Astrocyte (in vitro differentiated cells and primary cell): ENCODE measurements around the gene EYS. TPM values are rescaled to one million over a fixed set of nuclear protein-coding genes. Genes with fewer than 3 reads are reported as not detected.

Experiments used
- DNase-seq: peaks from one replicate; pipeline ENCODE4 v3.0.0-alpha.2; 2010; ENCODE audit warnings: low read depth
- FAIRE-seq: peaks from 2 replicates; lab custom pipeline; 2011; peaks lifted over from hg19 to GRCh38; lab: Jason Lieb, UNC
- H2AFZ ChIP-seq: 2 replicates; pipeline ENCODE4 v1.6.0; 2012; ENCODE audit warnings: low read depth, low read length, inconsistent platforms
- H3K27ac ChIP-seq: 2 replicates; pipeline ENCODE4 v1.5.1; 2011; ENCODE audit warnings: low read depth, low read length, inconsistent platforms
- H3K27me3 ChIP-seq: 2 replicates; pipeline ENCODE4 v1.6.0; 2011; ENCODE audit warnings: low read length, inconsistent platforms; ENCODE audit not compliant: insufficient read depth
- H3K36me3 ChIP-seq: 2 replicates; pipeline ENCODE4 v1.5.1; 2011; ENCODE audit warnings: low read length, inconsistent platforms; ENCODE audit not compliant: insufficient read depth
- H3K4me1 ChIP-seq: 2 replicates; pipeline ENCODE4 v1.5.1; 2011; ENCODE audit warnings: low read length, inconsistent platforms; ENCODE audit not compliant: insufficient read depth
- H3K4me2 ChIP-seq: 2 replicates; pipeline ENCODE4 v1.6.0; 2012; ENCODE audit warnings: low read length, inconsistent platforms
- H3K4me3 ChIP-seq: 2 replicates; pipeline ENCODE4 v1.5.1; 2011; ENCODE audit warnings: low read depth, mild to moderate bottlenecking, low read length, inconsistent platforms; ENCODE audit not compliant: insufficient read depth
- H3K79me2 ChIP-seq: 2 replicates; pipeline ENCODE4 v1.6.0; 2012; ENCODE audit warnings: mild to moderate bottlenecking, low read length, inconsistent platforms; ENCODE audit not compliant: insufficient read depth
- H3K9ac ChIP-seq: 2 replicates; pipeline ENCODE4 v1.6.0; 2012; ENCODE audit warnings: mild to moderate bottlenecking, low read length, inconsistent platforms
- H3K9me3 ChIP-seq: 2 replicates; pipeline ENCODE4 v1.5.1; 2012; ENCODE audit warnings: low read depth, mild to moderate bottlenecking, low read length, inconsistent platforms; ENCODE audit not compliant: insufficient read depth
- H4K20me1 ChIP-seq: 2 replicates; pipeline ENCODE4 v1.6.0; 2012; ENCODE audit warnings: low read length, inconsistent platforms; ENCODE audit not compliant: insufficient read depth
- H3K27ac Mint-ChIP-seq: one replicate; pipeline ENCODE4 v1.8.0; 2021; ENCODE audit warnings: mild to moderate bottlenecking, mixed read lengths; ENCODE audit not compliant: unreplicated experiment
- H3K27me3 Mint-ChIP-seq: one replicate; pipeline ENCODE4 v1.8.0; 2021; ENCODE audit warnings: low read depth, mixed read lengths; ENCODE audit not compliant: unreplicated experiment
- H3K36me3 Mint-ChIP-seq: one replicate; pipeline ENCODE4 v1.8.0; 2021; ENCODE audit warnings: low read depth, mixed read lengths; ENCODE audit not compliant: unreplicated experiment
- H3K4me1 Mint-ChIP-seq: one replicate; pipeline ENCODE4 v1.8.0; 2021; ENCODE audit warnings: low read depth, mixed read lengths; ENCODE audit not compliant: unreplicated experiment
- H3K4me3 Mint-ChIP-seq: one replicate; pipeline ENCODE4 v1.8.0; 2021; ENCODE audit warnings: mild to moderate bottlenecking, moderate library complexity, mixed read lengths; ENCODE audit not compliant: unreplicated experiment
- H3K9me3 Mint-ChIP-seq: one replicate; pipeline ENCODE4 v1.8.0; 2021; ENCODE audit warnings: mild to moderate bottlenecking, mixed read lengths; ENCODE audit not compliant: unreplicated experiment
- EZH2 ChIP-seq: IDR thresholded peaks from 2 replicates; pipeline ENCODE4 v1.6.1; 2012; ENCODE audit warnings: mild to moderate bottlenecking, low read length, inconsistent platforms; ENCODE audit not compliant: insufficient read depth
- total RNA-seq: library from RNA; stranded (reverse); gene quantifications from 2 replicates; pipeline ENCODE4 v1.2.1, GENCODE V29; 2021
- TF ChIP-seq, protein P1 (sequence below): IDR thresholded peaks from 2 replicates; pipeline ENCODE4 v1.5.1; 2011; ENCODE audit warnings: low read depth, mild to moderate bottlenecking, inconsistent platforms, low read length, moderate library complexity; ENCODE audit not compliant: insufficient read depth

The EYS gene
- total RNA-seq, 1 donor from 2014 or later = 0.16 TPM

GRCh38 chr6:63774961-63775360 lies 1932.1 kb downstream of the EYS start:
- no peak overlapping the region for H3K9ac ChIP-seq
- no peaks in the 10 kb centered on the region for H3K27me3 Mint-ChIP-seq
- H4K20me1 ChIP-seq = no peaks in the 10 kb centered on the region
- no peak overlapping the region for H3K4me3 Mint-ChIP-seq
- TF ChIP-seq, protein P1, sequence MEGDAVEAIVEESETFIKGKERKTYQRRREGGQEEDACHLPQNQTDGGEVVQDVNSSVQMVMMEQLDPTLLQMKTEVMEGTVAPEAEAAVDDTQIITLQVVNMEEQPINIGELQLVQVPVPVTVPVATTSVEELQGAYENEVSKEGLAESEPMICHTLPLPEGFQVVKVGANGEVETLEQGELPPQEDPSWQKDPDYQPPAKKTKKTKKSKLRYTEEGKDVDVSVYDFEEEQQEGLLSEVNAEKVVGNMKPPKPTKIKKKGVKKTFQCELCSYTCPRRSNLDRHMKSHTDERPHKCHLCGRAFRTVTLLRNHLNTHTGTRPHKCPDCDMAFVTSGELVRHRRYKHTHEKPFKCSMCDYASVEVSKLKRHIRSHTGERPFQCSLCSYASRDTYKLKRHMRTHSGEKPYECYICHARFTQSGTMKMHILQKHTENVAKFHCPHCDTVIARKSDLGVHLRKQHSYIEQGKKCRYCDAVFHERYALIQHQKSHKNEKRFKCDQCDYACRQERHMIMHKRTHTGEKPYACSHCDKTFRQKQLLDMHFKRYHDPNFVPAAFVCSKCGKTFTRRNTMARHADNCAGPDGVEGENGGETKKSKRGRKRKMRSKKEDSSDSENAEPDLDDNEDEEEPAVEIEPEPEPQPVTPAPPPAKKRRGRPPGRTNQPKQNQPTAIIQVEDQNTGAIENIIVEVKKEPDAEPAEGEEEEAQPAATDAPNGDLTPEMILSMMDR = no peak
- no peak for TF ChIP-seq EZH2
- no peaks in the 10 kb centered on the region for H3K4me1 ChIP-seq
- peaks cover 3% of the 10 kb centered on the region for H3K4me1 Mint-ChIP-seq
- H3K4me2 ChIP-seq = no peak overlapping the region
- no peaks in the 10 kb centered on the region for H3K36me3 Mint-ChIP-seq
- H3K27me3 ChIP-seq = no peaks in the 10 kb centered on the region
- H3K4me3 ChIP-seq = no peak overlapping the region
- H3K9me3 Mint-ChIP-seq = no peaks in the 10 kb centered on the region
- DNase-seq (no peak), FAIRE-seq (no peak)
- H2AFZ ChIP-seq = no peak overlapping the region
- H3K9me3 ChIP-seq = no peaks in the 10 kb centered on the region
- no peaks in the 10 kb centered on the region for H3K36me3 ChIP-seq
- H3K79me2 ChIP-seq = no peaks in the 10 kb centered on the region
- no peak overlapping the region for H3K27ac ChIP-seq
- no peak overlapping the region for H3K27ac Mint-ChIP-seq

DNA sequence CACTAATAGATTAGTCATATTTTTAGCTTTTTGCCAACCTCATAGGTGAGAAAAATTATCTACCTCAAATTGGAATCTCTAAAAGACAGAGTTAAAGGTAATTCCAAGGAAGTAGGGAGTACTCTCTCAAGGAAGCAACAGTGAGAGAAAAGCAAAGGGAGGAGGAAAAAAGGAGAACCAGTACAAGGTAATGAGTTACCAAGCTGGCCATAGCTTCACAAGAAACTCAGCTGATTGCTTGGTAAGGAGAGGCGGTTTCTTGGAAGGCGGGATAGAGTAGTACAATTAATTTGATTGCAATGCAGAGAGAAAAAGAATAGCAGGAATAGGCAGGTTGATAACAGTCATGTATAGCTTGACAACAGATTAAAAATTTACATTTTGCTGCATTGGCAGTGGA lies 1933.8 kb downstream of the EYS start:
- Histone ChIP-seq H3K36me3 (no peaks in the 10 kb centered on the region), H4K20me1 (no peaks in the 10 kb centered on the region), H3K79me2 (no peaks in the 10 kb centered on the region), H3K9me3 (no peaks in the 10 kb centered on the region), H3K9ac (no peak overlapping the region), H3K27me3 (no peaks in the 10 kb centered on the region), H3K27ac (no peak overlapping the region), H3K4me2 (no peak overlapping the region), H3K4me1 (no peaks in the 10 kb centered on the region), H3K4me3 (no peak overlapping the region), H2AFZ (no peak overlapping the region)
- TF ChIP-seq, protein P1 = no peak
- no peak for TF ChIP-seq EZH2
- no peak overlapping the region for H3K27ac Mint-ChIP-seq
- DNase-seq = no peak
- H3K27me3 Mint-ChIP-seq = no peaks in the 10 kb centered on the region
- H3K4me1 Mint-ChIP-seq = peaks cover 3% of the 10 kb centered on the region
- H3K36me3 Mint-ChIP-seq = peaks cover under 1% of the 10 kb centered on the region
- H3K4me3 Mint-ChIP-seq = no peak overlapping the region
- H3K9me3 Mint-ChIP-seq = no peaks in the 10 kb centered on the region
- FAIRE-seq = no peak

GRCh38 chr6:63765828-63766227 lies 1941.2 kb downstream of the EYS start:
- Histone ChIP-seq H3K4me1 (no peaks in the 10 kb centered on the region), H3K9ac (no peak overlapping the region), H3K4me3 (no peak overlapping the region), H3K79me2 (no peaks in the 10 kb centered on the region), H2AFZ (no peak overlapping the region), H3K36me3 (no peaks in the 10 kb centered on the region), H3K27ac (no peak overlapping the region), H3K4me2 (no peak overlapping the region), H3K27me3 (no peaks in the 10 kb centered on the region), H4K20me1 (no peaks in the 10 kb centered on the region), H3K9me3 (peaks cover 2% of the 10 kb centered on the region)
- Mint-ChIP-seq H3K36me3 (peaks cover 3% of the 10 kb centered on the region), H3K9me3 (peaks cover 8% of the 10 kb centered on the region), H3K4me1 (no peaks in the 10 kb centered on the region), H3K27ac (no peak overlapping the region), H3K27me3 (no peaks in the 10 kb centered on the region), H3K4me3 (no peak overlapping the region)
- no peak for FAIRE-seq
- no peak for TF ChIP-seq EZH2
- TF ChIP-seq, protein P1 = no peak
- no peak for DNase-seq
